Amygdala (tissue), 56 donors: Measurements from ENCODE around the gene LIMS2.

ENCODE experiments used
- DNase-seq, 56 donors: peaks; one replicate each; lab custom pipeline; 2025; lab: John Stamatoyannopoulos, UW

The LIMS2 gene

DNA sequence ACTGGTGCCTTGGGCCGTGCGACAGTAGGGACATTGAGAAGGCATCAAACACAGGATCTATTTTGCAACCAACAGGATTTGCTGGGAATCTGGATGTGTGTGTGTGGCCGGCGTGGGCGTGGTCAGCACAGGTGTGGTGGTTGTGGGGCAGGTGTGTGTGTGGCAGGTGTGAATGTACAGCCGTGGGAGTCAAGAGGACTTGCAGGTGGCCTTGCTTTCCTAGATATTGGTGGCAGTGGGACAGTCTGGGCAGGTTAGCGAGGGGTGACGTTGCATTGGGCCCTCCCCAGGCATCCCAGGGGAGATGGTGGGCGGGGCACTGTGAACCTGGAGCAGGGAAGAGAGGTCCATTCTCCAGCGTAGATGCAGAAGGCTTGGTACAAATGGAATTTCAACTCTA is 3.2 kb upstream of the LIMS2 start:
- DNase-seq = no peak

DNA sequence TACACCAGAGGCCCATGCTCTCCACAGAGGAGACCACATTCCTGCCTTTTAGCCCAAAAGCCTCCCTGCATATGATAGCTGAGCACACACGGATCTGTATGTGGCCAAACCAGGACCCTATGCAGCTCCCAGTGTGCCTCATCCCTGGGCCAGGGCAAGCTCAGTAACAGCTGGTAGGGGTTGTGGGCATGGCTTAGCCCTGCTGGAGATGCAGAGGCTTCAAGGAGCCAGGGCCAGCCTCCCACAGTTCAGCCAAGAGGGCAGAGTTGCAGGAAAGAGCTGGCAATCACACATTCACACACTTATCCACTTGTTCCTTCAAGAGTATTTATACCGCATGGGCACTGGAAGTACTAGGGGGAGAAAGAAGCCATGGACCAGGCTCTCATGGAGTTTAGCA is 1.6 kb upstream of the LIMS2 start:
- DNase-seq = no peak

DNA sequence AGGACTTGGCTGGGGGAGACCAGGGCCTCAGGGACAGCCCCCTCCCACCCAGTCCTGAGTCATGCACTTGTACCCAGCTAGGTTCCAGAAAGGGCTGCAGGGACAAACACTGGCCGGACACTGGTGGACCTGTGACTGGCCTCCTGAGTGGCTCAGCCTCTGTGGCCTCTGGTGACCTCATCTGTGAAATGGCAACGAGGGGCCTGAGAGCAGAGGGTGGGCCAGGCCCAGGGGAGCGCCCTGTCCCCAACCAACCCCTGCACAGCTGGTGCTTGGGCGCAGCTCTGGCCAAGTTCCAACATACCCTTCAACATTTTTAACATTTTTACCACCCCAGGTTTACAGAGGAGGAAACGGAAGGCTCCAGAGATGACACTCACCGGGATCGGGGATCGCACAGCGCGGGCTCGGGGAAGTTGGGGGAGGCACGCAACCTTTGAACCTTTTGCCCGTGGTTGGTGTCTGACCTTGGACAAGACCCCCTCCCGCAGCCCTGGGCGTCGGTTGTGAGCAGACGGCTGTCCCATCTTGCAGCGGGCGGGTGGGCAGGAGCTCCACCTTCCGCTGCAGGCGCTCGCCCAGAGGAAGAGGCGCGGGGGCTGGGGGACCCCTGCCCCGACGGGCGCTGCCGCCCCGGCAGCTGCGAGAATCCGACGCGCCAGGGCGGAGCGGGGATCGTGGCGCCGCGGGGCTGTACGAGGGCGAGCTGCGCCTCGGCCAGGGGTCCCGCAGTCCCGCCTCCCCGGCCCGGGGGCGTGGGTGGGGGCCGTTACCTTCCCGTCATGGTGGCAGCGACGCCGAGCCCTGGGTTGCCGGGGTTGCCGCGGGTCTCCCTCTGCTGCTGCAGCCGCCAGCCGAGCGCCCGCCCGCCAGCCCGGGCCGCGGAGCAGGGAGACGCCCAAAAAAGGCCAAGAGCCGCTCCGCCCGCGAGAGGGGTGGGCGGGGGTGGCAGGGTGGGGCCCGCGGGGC is 805 bp downstream of the LIMS2 start:
- peak in 1 of 56 donors; percentile 52 for DNase-seq

DNA sequence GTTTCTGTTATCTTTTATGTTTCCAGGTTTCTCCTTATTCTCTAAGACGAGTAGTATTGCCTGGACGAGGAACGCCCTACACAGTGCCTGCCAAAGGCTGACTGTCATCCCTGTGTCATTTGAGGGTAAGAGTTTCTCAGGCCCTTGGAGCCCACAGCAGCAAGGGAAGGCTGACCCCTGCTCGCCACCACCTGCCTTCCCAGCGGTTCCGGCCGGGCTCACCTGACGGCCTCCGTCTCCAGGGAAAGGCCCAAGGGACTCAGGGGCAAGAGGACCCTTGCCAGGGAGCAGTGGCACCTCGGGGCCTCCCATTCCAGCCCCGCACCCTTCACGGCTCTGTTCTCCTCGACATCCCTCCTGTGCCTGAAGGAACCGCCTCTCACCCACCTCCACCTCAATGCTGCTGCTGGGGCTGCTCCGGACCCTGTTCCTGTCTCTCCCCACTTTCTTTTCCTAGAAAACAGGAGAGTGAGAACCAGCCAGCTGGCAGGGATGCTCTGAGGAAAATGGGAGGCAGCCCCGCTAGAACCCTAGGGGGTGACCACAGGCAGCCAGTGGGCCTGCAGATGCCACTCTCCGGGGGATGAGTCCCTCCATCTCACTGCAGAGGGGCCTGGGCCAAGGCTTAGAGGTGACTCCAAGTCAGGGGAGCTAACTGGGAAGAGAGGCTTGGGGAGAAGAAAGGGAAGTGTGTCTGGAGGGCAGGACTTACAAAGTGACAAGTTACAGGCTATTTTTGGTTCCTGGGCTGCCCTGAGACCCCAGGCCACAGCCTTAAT is 1.9 kb downstream of the LIMS2 start:
- no peak for DNase-seq

DNA sequence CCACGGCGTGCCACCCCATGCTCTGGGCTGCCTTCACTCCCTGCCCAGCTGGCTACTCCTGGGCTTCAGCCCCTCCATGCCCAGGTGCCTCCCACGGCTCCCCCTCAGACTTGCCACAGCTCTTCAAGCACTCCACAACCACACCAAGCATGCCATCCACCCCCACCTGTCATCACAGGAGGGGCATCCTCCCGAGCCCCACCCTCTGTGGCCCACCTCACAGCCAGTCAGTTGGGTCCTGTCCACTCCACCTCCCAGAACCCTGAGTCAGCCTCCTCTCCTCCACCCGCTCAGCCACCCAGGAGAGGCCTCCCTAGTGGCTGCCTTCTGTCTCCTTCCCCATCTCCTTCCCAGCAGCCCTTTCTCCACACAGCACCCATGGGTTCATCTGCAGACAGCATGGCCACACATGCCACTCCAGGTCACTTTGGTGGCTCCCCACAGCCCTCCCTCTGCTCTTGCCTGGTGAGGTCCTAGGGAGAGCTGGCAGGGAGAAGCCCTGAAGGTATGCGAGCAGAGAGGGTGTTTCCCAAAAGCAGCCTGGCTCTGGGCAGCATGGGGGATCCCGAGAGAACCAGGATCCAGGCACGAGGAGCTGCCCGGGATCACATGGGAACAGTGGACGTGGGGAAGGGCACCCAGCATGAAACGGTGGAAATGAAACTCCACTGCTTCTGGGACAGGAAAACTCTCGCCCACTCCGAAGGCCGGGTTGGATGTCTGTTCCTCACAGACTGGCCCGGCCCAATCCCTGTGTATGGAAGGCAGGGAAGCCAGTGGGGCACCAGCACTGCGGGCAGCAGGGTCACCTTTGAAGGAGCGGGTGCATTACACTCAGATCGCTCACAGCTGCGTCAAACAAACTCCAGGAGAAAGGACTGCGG is 2.7 kb downstream of the LIMS2 start:
- no peak for DNase-seq

DNA sequence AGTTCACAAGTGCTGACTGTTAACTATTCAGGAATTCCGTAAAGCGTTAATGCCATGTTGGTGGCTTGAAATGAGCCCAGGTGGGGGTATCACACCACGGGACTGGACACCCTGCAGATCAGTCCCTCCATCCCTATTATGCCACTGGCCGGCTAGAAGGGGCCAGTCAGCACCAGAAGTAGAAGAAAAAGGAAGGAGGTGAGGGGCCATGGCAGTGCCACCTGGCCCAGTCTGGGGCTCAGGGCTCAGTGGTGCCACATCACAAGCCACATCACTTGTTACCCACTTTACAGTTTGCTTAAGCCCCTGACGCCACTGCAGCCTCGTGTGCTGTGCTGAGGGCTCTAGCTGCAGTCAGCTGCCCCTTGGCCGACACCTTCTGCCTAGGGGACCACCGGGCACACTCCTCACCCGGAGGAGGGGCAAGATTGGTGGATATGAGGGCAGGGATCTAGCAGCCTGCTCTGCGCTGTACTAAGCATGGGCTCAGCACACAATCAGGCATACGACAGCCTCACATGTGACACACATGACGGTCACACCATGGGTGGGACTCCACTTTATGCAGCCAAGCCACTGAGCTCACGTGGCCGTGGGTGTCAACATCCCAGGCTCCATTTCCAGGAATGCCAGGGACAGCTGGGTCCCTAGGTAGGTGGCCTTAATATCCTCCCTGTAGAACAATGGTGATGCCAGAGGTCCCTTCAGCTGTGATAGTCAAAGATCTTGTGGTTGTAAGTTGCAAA is 3.6 kb downstream of the LIMS2 start:
- DNase-seq = no peak

DNA sequence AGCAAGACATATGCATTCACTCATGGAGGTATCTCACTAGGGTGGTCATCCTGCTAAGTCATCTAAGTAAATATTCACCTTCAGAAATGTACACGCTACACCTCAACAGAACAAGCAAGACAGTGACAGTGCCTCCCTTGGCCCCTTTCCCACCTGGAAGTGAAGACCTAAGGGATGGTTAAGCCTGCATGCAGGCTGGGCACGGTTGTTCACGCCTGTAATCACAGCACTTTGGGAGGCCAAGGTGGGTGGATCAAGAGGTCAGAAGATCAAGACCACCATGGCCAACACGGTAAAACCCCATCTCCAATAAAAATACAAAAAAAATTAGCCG is 4.4 kb downstream of the LIMS2 start:
- DNase-seq = no peak

DNA sequence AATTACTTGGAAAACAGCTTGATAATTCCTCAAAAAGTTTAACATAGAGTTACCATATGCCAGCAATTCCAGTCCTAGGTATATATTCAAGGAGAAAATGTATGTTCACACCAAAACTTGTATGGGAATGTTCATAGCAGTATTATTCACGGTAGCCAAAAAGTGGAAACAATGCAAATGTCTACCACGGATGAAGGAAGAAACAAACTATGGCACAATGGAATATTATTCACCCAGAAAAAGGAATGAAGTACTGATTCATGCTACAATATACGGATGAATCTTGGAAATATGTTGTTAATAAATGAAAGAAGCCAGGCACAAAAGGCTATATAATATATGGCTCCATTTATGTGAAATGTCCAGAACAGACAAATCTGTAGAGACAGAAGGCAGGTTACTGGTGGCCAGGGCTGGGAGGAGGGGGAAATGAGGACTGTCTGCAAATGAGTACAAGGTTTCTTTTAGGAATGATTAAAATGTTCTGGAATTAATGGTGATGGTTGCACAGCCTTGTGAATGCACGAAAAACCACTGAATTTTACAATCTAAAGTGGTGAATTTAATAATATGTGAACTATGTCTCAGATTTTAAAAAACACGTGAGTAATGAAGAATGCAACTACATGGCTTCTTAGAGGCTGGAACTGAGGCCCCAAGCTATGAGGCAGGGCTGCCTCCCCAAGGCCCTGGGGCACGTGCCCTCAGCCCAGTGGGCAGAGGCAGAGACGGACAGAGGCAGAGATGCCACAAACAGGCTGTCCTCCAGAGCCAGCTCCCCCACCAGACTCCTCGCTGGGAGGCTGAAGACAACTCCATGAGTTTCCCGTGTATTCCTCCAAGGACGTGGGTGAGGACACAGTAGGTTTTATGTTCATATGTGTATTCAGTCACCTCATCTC is 5.0 kb downstream of the LIMS2 start:
- DNase-seq = no peak

DNA sequence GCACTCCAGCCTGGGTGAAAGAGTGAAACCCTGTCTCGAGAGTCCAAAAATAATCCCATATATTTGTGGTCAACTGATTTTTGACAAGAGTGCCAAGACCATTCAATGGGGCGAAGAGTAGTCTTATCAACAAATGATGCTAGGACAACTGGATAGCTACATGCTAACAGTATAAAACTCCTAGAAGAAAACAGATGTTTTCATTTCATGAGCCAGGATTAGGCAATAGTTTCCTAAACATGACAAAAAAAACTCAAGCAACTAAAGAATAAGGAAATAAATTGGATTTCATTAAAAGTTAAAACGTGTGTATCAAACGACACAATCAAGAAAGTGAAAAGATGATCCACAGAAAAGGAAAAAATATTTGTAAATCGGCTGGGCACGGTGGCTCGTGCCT is 6.3 kb downstream of the LIMS2 start:
- no peak for DNase-seq

DNA sequence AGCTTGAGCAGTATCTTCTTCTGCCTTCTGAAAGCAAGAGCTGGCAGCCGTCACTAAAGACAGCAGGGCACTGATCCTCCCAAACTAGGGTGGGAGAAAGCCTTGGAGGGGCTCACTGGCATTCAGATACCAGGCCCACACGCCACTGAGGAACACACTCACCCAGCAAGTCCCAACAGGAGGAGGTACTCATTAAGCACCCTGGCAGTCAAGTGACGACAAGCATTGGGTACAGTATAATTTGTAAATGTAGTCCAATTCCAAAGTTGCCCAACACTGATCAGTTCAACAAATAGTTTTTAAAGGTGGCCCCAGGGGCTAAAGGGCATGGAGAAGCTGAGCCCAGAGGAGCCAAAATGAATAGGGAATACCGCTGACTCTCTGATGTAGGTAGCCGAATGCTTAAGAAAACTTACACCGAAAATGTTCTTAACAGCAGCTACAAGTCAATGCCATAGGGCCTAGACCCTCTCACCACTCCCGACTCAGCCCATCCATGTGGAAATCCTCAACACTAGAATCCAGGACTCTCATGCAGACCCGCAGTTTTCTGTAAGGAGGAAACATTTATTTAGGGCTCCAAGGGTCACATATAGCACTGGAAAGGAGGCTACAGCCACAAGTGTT is 9.9 kb downstream of the LIMS2 start:
- DNase-seq = no peak

DNA sequence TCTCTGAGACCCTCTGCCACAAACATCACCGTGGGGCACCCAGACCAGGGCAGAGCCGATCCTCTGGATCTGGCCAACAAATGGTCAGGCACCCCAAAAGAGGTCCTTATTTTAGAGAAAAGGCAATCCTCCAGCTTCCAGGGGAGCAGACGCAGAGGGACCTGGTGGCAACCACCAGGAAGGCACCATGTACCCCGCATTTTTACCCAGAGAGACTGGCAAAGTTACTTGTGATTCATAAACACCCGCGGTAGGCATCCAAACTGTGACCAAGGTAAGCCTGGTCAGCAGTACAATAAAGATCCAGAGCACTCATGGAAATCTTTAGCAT is 10.5 kb downstream of the LIMS2 start:
- no peak for DNase-seq

DNA sequence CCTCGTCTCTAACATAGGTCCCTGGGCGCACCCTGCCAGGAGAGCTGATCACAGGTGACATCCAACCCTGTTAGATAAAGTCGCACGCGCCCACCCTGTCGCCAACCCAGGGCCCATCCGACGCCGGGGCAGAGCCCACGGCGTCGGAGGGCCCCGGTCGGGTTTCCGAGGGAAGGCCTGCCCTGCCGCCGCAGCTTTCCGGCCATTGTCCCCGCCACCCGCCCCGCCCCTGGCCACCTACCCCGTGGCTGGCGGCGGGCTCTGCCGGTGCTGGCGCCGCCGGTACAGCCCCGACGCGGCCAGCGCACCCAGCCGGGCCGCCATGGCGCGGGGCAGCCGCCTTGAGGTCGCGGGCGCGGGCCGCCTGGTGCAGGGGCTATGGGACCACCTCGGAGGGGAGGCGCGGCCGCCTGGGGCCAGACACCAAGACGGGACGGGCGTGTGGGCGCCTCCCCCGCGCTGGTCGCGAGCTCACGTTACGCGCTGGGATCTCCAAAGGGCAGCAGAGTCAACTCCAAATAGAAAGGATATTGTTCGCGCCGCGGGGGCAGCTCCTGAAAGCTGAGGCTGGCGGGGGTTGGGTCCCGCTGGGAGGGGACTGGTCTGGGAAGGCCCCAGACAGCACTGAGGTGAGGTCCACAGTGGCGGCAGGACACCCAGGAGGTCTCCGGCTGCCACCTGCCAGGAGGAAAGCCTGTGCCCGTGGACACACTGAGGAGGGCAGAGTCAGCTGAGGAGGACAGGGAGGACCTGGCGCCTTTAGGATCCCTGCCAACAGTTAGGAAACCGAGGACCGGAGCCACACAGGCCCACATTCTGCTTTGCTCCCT is 11.1 kb downstream of the LIMS2 start:
- no peak for DNase-seq

DNA sequence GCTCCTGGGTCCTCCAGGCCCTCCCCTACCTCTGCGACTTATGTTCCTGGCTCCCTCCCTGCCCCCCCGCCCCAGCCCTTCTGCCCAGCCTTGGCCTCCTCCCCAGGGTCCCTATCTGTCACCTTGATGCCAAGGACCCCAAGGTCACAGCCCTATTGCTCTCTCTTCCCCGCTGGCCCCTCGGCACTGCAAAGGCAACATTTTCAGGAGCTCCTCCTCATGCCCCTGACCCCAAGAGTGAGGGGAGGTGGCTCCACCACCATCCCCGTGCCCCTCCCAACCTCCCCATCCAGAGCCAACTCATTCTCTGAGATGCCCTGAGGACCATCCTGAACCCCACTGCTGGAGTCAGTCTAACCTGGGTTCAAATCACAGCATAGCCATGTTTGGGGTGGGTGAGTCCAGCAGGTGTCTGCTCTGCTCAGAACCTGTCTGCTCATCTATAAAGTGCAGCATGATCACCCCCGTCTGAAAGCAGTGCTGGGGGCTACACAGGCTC is 11.7 kb downstream of the LIMS2 start:
- DNase-seq = no peak

DNA sequence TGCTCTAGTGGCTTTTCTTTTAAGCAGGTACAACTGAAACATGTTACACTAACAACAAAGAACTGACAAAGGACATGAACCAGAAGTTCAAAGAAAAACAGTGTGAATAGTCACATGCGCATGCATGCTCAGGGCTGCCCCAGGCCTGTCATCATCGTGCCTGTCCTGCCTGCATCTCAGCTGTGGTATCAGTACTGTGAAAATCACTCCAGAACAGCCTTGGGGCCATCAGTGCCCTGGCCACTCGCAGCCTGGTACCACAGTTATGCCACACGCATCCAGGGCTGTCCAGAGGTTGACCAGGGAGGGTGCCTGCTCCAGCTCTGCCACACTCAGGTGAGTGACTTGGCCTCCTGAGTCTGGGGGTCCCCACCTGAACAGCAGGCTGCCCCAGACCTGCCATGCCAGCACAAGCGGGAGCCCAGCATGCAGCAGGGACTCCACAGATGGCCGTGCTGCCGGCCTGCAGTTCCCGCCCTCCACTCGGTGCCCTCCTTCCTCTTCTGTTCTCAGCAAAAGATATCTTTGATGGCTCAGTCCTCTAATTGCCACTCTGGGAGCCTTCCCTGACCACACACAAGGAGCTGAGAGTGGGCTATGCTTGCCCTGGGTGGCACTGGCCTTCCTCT is 12.3 kb downstream of the LIMS2 start:
- DNase-seq = no peak

DNA sequence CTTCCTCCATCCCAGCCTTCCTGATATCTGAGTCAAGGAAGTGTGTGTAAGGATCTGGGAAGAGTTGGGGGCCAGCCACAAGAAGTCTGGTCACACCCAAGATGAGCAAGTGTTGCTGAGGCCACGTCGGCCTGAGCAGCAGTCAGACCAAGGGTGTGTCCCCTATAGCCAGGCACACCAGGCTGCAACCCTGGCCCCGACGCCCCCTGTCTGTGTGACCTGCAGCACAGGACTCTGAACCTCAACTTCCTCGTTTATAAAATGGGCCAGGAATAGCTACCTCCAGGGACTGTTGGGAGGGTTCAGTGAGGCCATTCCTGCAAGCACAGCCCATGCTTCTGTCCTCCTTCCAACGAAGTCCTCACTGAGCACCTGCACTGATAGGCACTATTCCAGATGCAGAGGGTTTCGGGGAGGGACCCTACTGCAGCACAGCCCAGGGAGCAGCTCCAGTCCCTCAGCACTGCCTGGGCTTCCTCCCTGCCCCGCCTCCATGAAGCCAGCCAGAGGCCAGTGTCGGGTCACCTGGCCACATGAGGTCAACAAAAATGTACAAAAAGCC is 13.3 kb downstream of the LIMS2 start:
- DNase-seq = no peak

DNA sequence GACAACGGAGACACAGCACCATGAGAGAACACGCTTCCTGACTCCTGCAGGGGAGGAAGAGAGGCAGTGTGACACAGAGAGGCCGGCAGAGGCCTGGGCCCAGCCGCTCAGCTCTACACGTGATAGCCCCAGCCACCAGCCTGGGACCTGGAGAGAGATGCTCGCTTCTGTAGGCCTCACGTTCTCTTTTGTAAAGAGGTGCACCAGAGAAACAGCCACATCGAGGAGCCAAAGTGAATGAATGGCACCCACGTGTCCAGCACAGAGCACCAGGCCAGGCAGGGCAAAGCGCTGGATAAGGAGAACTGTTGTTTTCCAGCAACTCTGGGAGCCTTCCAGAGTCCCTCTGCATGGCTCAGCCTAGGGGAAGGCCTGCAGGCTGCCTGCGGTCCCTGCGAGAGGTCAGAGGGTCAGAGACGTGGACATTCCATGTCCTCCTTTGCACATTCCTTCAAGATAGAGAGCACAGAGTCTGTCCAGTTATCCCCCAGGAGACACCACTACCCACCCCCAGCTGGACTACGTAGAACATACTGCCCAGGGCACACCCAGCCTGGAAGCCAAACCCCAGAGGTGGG is 14.2 kb downstream of the LIMS2 start:
- DNase-seq = peak in 16 of 56 donors; percentile 21 to 79 (median 43)

DNA sequence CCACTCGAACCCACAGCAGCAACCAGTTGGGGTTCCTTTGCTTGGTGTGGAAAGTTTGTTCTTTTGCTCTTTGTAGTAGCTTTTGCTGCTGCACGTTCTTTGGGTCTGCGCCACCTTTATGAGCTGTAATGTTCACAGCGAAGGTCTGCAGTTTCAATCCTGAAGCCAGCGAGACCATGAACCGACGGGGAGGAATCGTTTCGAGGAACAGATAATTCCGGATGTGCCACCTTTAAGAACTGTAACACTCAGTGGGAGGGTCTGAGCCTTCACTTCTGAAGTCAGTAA is 15.1 kb downstream of the LIMS2 start:
- no peak for DNase-seq
